ENCODE measurements around the gene IFT27. TPM values are rescaled to one million over a fixed set of nuclear protein-coding genes. Genes with fewer than 3 reads are reported as not detected.
A peak's percentile ranks its signal among the peaks of the same experiment; 100 is the strongest.

IFT27 gene
- total and polyA plus RNA-seq, 8 donors: 11.7 to 23.8 (median 15.4) TPM

DNA sequence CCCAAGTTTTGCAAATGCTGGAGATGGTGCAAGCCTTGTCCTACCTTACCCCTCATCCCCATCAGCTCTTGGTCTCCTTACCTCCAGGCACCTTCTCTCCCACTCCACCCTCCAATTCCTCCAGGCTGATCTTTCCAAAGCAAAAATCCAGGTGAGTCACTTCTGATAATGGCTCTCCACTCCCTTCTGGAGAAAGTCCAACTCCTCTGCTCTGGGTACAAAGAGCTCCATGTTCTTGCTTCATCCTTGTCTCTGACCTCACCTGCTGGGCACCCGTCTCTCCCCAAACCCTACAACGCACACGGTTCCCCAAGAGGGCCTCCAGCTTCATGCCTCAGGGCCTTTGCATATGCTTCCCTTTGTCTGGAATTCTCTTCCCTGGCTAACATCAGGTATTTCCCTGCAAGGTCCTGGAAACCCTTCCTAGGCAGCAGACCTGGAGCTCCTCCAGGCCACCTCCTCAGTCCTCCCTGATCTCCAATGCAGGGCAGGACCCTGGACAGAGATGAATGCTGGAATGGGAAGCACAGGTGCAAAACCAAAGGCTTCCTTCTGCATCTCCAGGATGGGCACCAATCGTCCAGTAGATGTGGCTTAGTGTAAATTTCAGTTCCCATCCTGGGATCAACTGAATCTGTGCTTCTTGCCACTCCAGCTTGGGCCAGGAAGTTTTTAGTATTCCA lies 22.7 kb downstream of the IFT27 start:
- H3K4me3 ChIP-seq: no peak overlapping the region
- TF ChIP-seq, protein P1, sequence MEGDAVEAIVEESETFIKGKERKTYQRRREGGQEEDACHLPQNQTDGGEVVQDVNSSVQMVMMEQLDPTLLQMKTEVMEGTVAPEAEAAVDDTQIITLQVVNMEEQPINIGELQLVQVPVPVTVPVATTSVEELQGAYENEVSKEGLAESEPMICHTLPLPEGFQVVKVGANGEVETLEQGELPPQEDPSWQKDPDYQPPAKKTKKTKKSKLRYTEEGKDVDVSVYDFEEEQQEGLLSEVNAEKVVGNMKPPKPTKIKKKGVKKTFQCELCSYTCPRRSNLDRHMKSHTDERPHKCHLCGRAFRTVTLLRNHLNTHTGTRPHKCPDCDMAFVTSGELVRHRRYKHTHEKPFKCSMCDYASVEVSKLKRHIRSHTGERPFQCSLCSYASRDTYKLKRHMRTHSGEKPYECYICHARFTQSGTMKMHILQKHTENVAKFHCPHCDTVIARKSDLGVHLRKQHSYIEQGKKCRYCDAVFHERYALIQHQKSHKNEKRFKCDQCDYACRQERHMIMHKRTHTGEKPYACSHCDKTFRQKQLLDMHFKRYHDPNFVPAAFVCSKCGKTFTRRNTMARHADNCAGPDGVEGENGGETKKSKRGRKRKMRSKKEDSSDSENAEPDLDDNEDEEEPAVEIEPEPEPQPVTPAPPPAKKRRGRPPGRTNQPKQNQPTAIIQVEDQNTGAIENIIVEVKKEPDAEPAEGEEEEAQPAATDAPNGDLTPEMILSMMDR (IDR thresholded peaks at IDR 0.05): no peak
- 55 to 65% methylated on average over 4 of the region's 4 CpGs for WGBS, 2 donors
- intact Hi-C loops (cut with DNase I): no loop called here
- H3K27me3 ChIP-seq: no peaks in the 10 kb centered on the region
- no peaks in the 10 kb centered on the region for H3K4me1 ChIP-seq
- FAIRE-seq (no peak), DNase-seq (peak in 1 of 6 donors; percentile 35), ATAC-seq (peak in 2 of 4 donors; percentile 31 to 46)
- no peaks in the 10 kb centered on the region for H3K36me3 ChIP-seq
- no peaks in the 10 kb centered on the region for H3K9me3 ChIP-seq
- no peak overlapping the region for H3K27ac ChIP-seq

DNA sequence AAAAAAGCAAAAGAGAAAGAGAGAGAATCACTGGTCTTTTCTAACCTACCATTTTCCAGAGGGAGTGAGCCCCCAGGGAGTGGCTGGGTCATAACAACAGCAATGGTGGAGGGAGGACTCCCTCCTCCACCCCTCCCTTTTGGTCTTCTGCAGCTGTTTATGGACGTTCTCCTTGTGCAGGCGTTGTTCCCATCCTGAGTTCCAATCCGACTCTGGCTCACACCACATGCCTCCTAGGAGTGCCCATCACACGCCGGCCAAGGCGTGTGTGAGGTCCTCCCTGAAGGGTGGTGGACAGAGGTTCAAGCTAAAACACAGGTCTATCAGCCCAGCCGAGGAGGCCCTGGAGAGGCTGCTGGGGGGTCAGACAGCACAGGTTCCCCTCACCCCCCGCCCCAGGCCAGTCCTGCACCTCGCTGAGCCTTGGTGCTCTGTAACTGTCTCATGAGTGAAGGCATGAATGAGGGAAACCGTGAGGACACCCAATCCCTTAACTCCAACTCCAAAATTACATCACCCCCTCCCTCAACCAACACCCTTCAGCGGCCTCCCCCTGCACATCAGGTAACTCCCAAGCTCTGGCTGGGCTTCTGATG lies 29.4 kb downstream of the IFT27 start:
- no peak overlapping the region for H3K4me3 ChIP-seq
- WGBS, 2 donors: 68 to 69% methylated on average over 11 of the region's 11 CpGs
- TF ChIP-seq, protein P1 (IDR thresholded peaks at IDR 0.05): no peak
- FAIRE-seq: no peak
- H3K27me3 ChIP-seq: no peaks in the 10 kb centered on the region
- H3K4me1 ChIP-seq: no peaks in the 10 kb centered on the region
- no peak overlapping the region for H3K27ac ChIP-seq
- no peak for ATAC-seq
- intact Hi-C loops (cut with DNase I): no loop called here
- H3K9me3 ChIP-seq: no peaks in the 10 kb centered on the region
- peak in 1 of 6 donors; percentile 33 for DNase-seq
- H3K36me3 ChIP-seq: no peaks in the 10 kb centered on the region

DNA sequence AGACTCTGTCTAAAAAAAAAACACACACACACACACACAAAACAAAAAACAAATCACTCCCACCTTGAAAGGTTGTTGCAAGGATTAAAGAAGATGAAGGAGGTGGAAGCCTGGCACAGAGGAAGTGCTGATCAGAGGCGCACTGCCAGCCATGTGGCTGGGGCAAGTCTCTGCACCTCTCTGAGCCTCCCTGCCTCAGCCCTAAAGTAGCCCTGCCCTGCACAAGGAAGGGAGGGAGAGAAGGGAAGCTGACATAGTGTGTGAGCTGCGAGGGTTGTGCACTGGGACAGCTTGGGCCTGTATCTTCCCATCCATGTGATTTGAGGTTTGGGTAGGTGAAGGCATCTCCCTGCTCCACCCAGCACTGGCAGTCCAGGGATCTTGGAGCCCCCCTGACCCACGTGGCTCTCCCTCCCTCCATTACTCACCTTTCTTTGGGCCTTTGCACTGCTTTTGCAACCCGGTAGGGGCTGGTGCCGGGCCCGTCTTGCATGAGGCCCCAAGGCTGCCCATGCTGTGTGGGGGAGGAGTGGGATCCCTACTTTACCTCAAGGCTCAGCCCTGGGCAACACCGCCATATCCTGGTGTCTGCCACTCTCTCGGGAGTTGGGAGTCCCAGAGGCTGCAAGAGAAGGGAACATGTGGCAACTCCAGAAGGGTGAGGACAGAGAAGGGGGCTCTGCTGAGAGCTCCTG lies 30.5 kb downstream of the IFT27 start:
- DNase-seq: peak in 1 of 6 donors; percentile 49
- FAIRE-seq: no peak
- ATAC-seq: no peak
- Histone ChIP-seq H3K4me1 (no peaks in the 10 kb centered on the region), H3K27me3 (no peaks in the 10 kb centered on the region), H3K36me3 (no peaks in the 10 kb centered on the region), H3K9me3 (no peaks in the 10 kb centered on the region), H3K4me3 (no peak overlapping the region), H3K27ac (no peak overlapping the region)
- TF ChIP-seq, protein P1 (IDR thresholded peaks at IDR 0.05): no peak
- WGBS, 2 donors: 69 to 70% methylated on average over 8 of the region's 8 CpGs
- intact Hi-C loops (cut with DNase I): no loop called here

DNA sequence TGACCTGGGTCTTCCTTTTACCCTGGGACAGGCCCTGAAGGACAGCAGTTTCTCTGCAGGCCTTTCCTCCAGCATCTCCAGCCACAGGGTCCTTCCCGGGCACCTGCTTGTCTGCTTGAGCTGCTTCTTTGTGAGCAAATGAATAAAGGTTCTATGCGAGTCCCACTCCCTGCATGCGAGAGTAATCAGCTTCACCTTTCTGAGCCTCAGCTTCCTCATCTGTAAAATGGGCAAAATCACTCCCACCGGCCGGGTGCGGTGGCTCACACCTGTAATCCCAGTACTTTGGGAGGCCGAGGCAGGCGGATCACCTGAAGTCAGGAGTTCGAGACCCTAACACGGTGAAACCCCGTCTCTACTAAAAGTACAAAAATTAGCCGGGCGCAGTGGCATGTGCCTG lies 31.1 kb downstream of the IFT27 start:
- no peak overlapping the region for H3K27ac ChIP-seq
- WGBS, 2 donors: 92 to 93% methylated on average over 13 of the region's 13 CpGs
- H3K27me3 ChIP-seq: no peaks in the 10 kb centered on the region
- H3K36me3 ChIP-seq: no peaks in the 10 kb centered on the region
- TF ChIP-seq, protein P1 (IDR thresholded peaks at IDR 0.05): no peak
- DNase-seq (peak in 1 of 6 donors; percentile 21), FAIRE-seq (no peak), ATAC-seq (no peak)
- intact Hi-C loops (cut with DNase I): no loop called here
- no peak overlapping the region for H3K4me3 ChIP-seq
- H3K9me3 ChIP-seq: no peaks in the 10 kb centered on the region
- H3K4me1 ChIP-seq: no peaks in the 10 kb centered on the region

DNA sequence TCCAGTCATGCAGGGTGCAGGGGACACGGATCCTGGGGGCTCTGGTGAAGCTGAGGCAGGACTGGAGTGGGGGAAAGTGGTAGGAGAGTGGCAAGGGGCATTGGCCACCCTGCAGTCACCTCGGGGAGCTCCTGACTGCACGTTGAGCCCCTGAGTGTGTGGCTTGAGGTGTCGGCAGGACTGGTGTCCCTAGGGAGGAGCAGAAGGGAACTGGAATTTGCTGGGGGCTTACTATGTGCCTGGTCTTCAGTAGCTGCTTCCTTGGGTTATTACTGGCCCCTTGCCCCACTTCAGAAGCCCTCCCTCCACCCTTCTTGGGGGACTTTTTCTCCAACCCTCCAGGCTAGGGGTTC lies 31.5 kb downstream of the IFT27 start:
- TF ChIP-seq, protein P1 (IDR thresholded peaks at IDR 0.05): no peak
- intact Hi-C loops (cut with DNase I): no loop called here
- Histone ChIP-seq H3K27me3 (no peaks in the 10 kb centered on the region), H3K36me3 (no peaks in the 10 kb centered on the region), H3K4me3 (no peak overlapping the region), H3K9me3 (no peaks in the 10 kb centered on the region), H3K27ac (no peak overlapping the region), H3K4me1 (no peaks in the 10 kb centered on the region)
- FAIRE-seq: no peak
- ATAC-seq: no peak
- WGBS, 2 donors: 70 to 72% methylated on average over 4 of the region's 4 CpGs
- no peak for DNase-seq

Measured in pancreas (tissue), 10 donors.